SK-N-SH (cell line): ENCODE measurements around the gene RUNDC1. TPM values are rescaled to one million over a fixed set of nuclear protein-coding genes. Genes with fewer than 3 reads are reported as not detected.

Experiments used
- CTCF ChIA-PET: fragments of 300-600, 350-600 bp; formaldehyde crosslinking; extraction: SDS; loops from one replicate; lab custom pipeline; 2021; lab: Yijun Ruan, JAX
- POLR2A ChIA-PET: fragments of 350-600 bp; sonication (Branson Sonifier 250); formaldehyde crosslinking; extraction: SDS; loops from one replicate; lab custom pipeline; 2020; ENCODE audit warnings: antibody characterized with exemption, inconsistent platforms; lab: Yijun Ruan, JAX
- DNase-seq: peaks from one replicate; pipeline ENCODE4 v3.0.0; 2012
- H2AFZ ChIP-seq: fragments of 200-600 bp; sonication (generic); 2 replicates; pipeline ENCODE4 v1.8.1; 2016; ENCODE audit warnings: antibody characterized with exemption, mild to moderate bottlenecking, low read depth
- H3F3A ChIP-seq: fragments of 200-600 bp; sonication (generic); replicated peaks from 2 replicates; pipeline ENCODE3; 2016; ENCODE audit warnings: antibody characterized with exemption, mild to moderate bottlenecking; ENCODE audit not compliant: insufficient read depth
- H3K27ac ChIP-seq, 2 experiments: fragments of 200-500 bp in 1 of 2; fragments of 200-600 bp in 1 of 2; sonication (Bioruptor generic) in 1 of 2; sonication (generic), shearing (Covaris generic) in 1 of 2; 2 replicates each; pipeline versions ENCODE4 v1.5.1 to v1.6.1; 2014 to 2016; ENCODE audit warnings: low read depth in 2 of 2, inconsistent platforms in 1 of 2, low read length in 1 of 2, mild to moderate bottlenecking in 1 of 2, mixed read lengths in 1 of 2
- H3K27me3 ChIP-seq: fragments of 200-600 bp; sonication (generic), shearing (Covaris generic); 2 replicates; pipeline ENCODE4 v1.6.1; 2016; ENCODE audit warnings: mixed run types; ENCODE audit not compliant: insufficient read depth
- H3K36me3 ChIP-seq, 2 experiments: fragments of 200-500 bp in 1 of 2; fragments of 200-600 bp in 1 of 2; sonication (Bioruptor generic) in 1 of 2; sonication (generic) in 1 of 2; replicated peaks in 1 of 2; 2 replicates each; pipeline versions ENCODE3 to v1.5.1; 2014 to 2016; ENCODE audit warnings: low read length in 1 of 2, mild to moderate bottlenecking in 1 of 2; ENCODE audit not compliant: insufficient read depth in 2 of 2, control insufficient read depth in 1 of 2
- H3K4me1 ChIP-seq, 2 experiments: fragments of 200-500 bp in 1 of 2; fragments of 200-600 bp in 1 of 2; sonication (Bioruptor generic) in 1 of 2; sonication (generic), shearing (Covaris generic) in 1 of 2; 2 replicates each; pipeline versions ENCODE4 v1.5.1 to v1.6.1; 2014 to 2016; ENCODE audit warnings: low read depth in 1 of 2, low read length in 1 of 2, mixed run types in 1 of 2; ENCODE audit not compliant: insufficient read depth in 2 of 2, control insufficient read depth in 1 of 2
- H3K4me2 ChIP-seq: fragments of 200-600 bp; sonication (generic), shearing (Covaris generic); 2 replicates; pipeline ENCODE4 v1.6.1; 2017; ENCODE audit warnings: mixed run types
- H3K4me3 ChIP-seq, 2 experiments: fragments of 200-500 bp in 1 of 2; fragments of 200-600 bp in 1 of 2; sonication (Bioruptor generic) in 1 of 2; sonication (generic), shearing (Covaris generic) in 1 of 2; 2 replicates each; pipeline versions ENCODE4 v1.5.1 to v1.8.1; 2014 to 2016; ENCODE audit warnings: low read depth in 2 of 2, inconsistent platforms in 1 of 2, low read length in 1 of 2, mild to moderate bottlenecking in 1 of 2, mixed read lengths in 1 of 2, moderate library complexity in 1 of 2
- H3K79me2 ChIP-seq: fragments of 200-600 bp; sonication (generic); 2 replicates; pipeline ENCODE4 v1.8.1; 2017; ENCODE audit warnings: mild to moderate bottlenecking; ENCODE audit not compliant: insufficient read depth
- H3K9ac ChIP-seq: fragments of 200-600 bp; sonication (generic); 2 replicates; pipeline ENCODE4 v1.6.1; 2017; ENCODE audit warnings: mixed run types
- H3K9me2 ChIP-seq: fragments of 200-600 bp; sonication (generic); 2 replicates; pipeline ENCODE4 v1.6.1; 2017; ENCODE audit warnings: mixed run types
- H3K9me3 ChIP-seq: fragments of 200-600 bp; sonication (generic); 2 replicates; pipeline ENCODE4 v1.6.1; 2017; ENCODE audit warnings: mixed run types, mild to moderate bottlenecking, moderate library complexity
- H4K20me1 ChIP-seq: fragments of 200-600 bp; sonication (generic); 2 replicates; pipeline ENCODE4 v1.6.1; 2017; ENCODE audit warnings: mild to moderate bottlenecking, mixed run types; ENCODE audit not compliant: insufficient read depth
- CTCF ChIP-seq: fragments of 200-600 bp; sonication (generic); IDR thresholded peaks from 2 replicates; pipeline ENCODE4 v1.6.1; 2017; ENCODE audit warnings: antibody characterized with exemption, mild to moderate bottlenecking, moderate library complexity
- ELF1 ChIP-seq: IDR thresholded peaks from 2 replicates; pipeline ENCODE4 v1.4.0; 2012
- EP300 ChIP-seq, 2 experiments: IDR thresholded peaks; 2 replicates each; pipeline versions ENCODE4 v1.4.0 to v1.6.1; 2012; ENCODE audit warnings: borderline replicate concordance in 1 of 2, low read depth in 1 of 2, low read length in 1 of 2
- EZH2phosphoT487 ChIP-seq: fragments of 200-600 bp; sonication (generic); IDR thresholded peaks from 2 replicates; pipeline ENCODE4 v1.6.1; 2017; ENCODE audit warnings: low read depth, mixed run types, mild to moderate bottlenecking, antibody characterized with exemption, moderate library complexity, borderline replicate concordance
- FOSL2 ChIP-seq: IDR thresholded peaks from 2 replicates; pipeline ENCODE4 v1.4.0; 2012; ENCODE audit warnings: low read depth, mild to moderate bottlenecking, moderate library complexity, borderline replicate concordance
- FOXJ3 ChIP-seq: sonication (generic); formaldehyde crosslinking; IDR thresholded peaks from 2 replicates; pipeline ENCODE4 v1.5.1; 2020; ENCODE audit warnings: mild to moderate bottlenecking, missing genetic modification reagents
- GABPA ChIP-seq: IDR thresholded peaks from 2 replicates; pipeline ENCODE4 v1.4.0; 2012; ENCODE audit warnings: low read depth, mild to moderate bottlenecking
- GATA2 ChIP-seq: sonication (generic); formaldehyde crosslinking; IDR thresholded peaks from 2 replicates; pipeline ENCODE4 v1.5.0; 2020; ENCODE audit warnings: mild to moderate bottlenecking, missing genetic modification reagents
- JUND ChIP-seq: IDR thresholded peaks from 2 replicates; pipeline ENCODE4 v1.4.0; 2012
- MAX ChIP-seq: IDR thresholded peaks from 2 replicates; pipeline ENCODE4 v1.4.0; 2012; ENCODE audit warnings: low read depth
- NRF1 ChIP-seq: IDR thresholded peaks from 2 replicates; pipeline ENCODE4 v1.6.1; 2012; ENCODE audit warnings: low read depth, mild to moderate bottlenecking, low read length
- POLR2AphosphoS5 ChIP-seq: IDR thresholded peaks from 2 replicates; pipeline ENCODE4 v1.6.1; 2012; ENCODE audit warnings: low read depth, low read length
- RAD21 ChIP-seq: IDR thresholded peaks from 2 replicates; pipeline ENCODE4 v1.6.1; 2012; ENCODE audit warnings: mild to moderate bottlenecking, low read length
- RCOR1 ChIP-seq: fragments of 150-350 bp; IDR thresholded peaks from 2 replicates; pipeline ENCODE4 v1.6.1; 2017; ENCODE audit warnings: antibody characterized with exemption, low read length
- REST ChIP-seq: IDR thresholded peaks from 2 replicates; pipeline ENCODE4 v1.6.1; 2012; ENCODE audit warnings: mild to moderate bottlenecking, low read depth, low read length, moderate library complexity
- RFX5 ChIP-seq: IDR thresholded peaks from 2 replicates; pipeline ENCODE4 v1.6.1; 2012; ENCODE audit warnings: mild to moderate bottlenecking, improper control_type of control experiment, low read length
- SIN3A ChIP-seq: IDR thresholded peaks from 2 replicates; pipeline ENCODE4 v1.6.1; 2012; ENCODE audit warnings: low read depth, mild to moderate bottlenecking, low read length, moderate library complexity, borderline replicate concordance
- TAF1 ChIP-seq: IDR thresholded peaks from 2 replicates; pipeline ENCODE4 v1.6.1; 2012; ENCODE audit warnings: low read depth, mild to moderate bottlenecking, low read length, moderate library complexity, borderline replicate concordance
- USF1 ChIP-seq: IDR thresholded peaks from 2 replicates; pipeline ENCODE4 v1.4.0; 2012; ENCODE audit warnings: low read depth, borderline replicate concordance
- WGBS: methylation state at CpG from one replicate; pipeline ENCODE4 v1.1.6; 2017; ENCODE audit warnings: low lambda C conversion rate; 5-methylcytosine and 5-hydroxymethylcytosine counted together
- polyA plus RNA-seq, 3 experiments: library from polyadenylated mRNA; depleted of rRNA; stranded (reverse); fragments of >200 nt; gene quantifications; 2 replicates each; pipeline ENCODE4 v1.2.3, GENCODE V29; 2012

The RUNDC1 gene
- polyA plus RNA-seq, 1 of the 3 experiments (the other 2 are of a cell fraction), result 9.0 TPM

- DNase-seq, result no peak
- CTCF ChIA-PET, result interaction anchor here (0.9 kb wide), 1 partner anchor 14 kb away, joined by 3 read pairs; no protein-coding TSS in a partner anchor
Measured at GRCh38 chr17:43003542-43004172, 23.3 kb downstream of the RUNDC1 start.

More at GRCh38 chr17:43003542-43004172, 23.3 kb downstream of the RUNDC1 start:
- TF ChIP-seq USF1 (no peak), REST (no peak), JUND (no peak), RFX5 (no peak), FOXJ3 (CRISPR knock-in tag) (no peak), FOSL2 (no peak), GATA2 (CRISPR knock-in tag) (no peak), MAX (no peak), TAF1 (no peak), EZH2phosphoT487 (no peak), EP300 (IDR thresholded peaks at IDR 0.05; ENCODE audit: borderline replicate concordance in 1 of 2, low read depth in 1 of 2, low read length in 1 of 2) (no peak), NRF1 (no peak), POLR2AphosphoS5 (no peak), RAD21 (no peak), GABPA (no peak), SIN3A (no peak), ELF1 (no peak), RCOR1 (no peak), CTCF (no peak)
- Histone ChIP-seq H2AFZ (no peak overlapping the region), H3K9ac (no peak overlapping the region), H3F3A (peaks cover 77% of the 10 kb centered on the region), H3K36me3 (peaks cover 31 to 41% of the 10 kb centered on the region in 2 experiments), H3K9me3 (no peaks in the 10 kb centered on the region), H4K20me1 (peaks cover 40% of the 10 kb centered on the region), H3K9me2 (no peaks in the 10 kb centered on the region), H3K27ac (peak overlapping the region in 1 of 2 experiments; percentile 25; a peak in 1 of 4 replicates), H3K4me1 (peaks cover 6 to 7% of the 10 kb centered on the region in 2 experiments; a peak in 2 of 4 replicates), H3K79me2 (peaks cover 37% of the 10 kb centered on the region), H3K27me3 (no peaks in the 10 kb centered on the region), H3K4me2 (no peak overlapping the region), H3K4me3 (no peak overlapping the region)
- 86% methylated on average over 5 of the region's 5 CpGs for WGBS
- POLR2A ChIA-PET, result no interaction called here
